ENCODE results near the gene KIRREL2. TPM values are rescaled to one million over a fixed set of nuclear protein-coding genes. Genes with fewer than 3 reads are reported as not detected.
A peak's percentile ranks its signal among the peaks of the same experiment; 100 is the strongest.

KIRREL2 gene
- total and polyA plus RNA-seq, 12 donors, result 0.12 to 0.35 TPM; not detected in 10

DNA sequence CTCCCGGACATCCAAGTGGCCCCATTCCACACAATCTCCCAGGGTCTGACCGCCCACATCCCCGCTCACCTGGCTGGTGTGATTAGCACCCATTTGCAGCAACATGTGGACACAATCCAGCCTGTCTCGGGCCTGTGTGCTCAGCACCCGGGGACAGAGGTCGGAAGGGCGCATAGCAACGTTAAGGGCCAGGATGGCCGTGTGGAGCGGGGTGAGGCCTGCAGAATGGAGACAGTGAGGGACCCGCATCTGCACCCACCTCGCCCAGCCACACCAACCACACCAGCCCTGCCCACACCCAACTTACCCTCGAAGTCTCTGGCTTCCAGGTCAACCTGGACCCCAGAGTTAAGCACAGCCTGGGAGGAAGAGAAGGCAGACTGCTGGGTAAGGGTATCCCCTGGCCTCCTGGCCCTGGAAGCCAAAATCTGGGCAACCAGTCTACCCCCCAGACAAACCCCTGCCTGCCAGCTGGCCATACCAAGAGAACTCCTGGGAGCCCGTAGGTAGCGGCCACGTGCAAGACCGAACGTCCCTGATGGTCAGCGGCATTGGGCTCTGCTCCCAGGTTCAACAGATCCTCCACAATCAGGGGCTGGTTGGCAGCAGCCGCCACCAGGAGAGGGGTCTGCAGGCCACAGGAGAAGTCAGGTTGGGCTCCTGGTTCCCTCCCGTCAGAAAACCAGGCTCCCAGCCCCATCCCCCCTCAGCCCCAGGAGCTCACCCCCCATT, 39.4 kb downstream of the KIRREL2 start:
- peaks cover 0 to 23% (median 12%) of the 10 kb centered on the region in 9 donors for H3K4me1 ChIP-seq
- no peak overlapping the region for H3K4me3 ChIP-seq
- no peaks in the 10 kb centered on the region for H3K9me3 ChIP-seq
- DNase-seq (no peak), ATAC-seq (no peak)
- WGBS, 2 donors, result 91 to 93% methylated on average over 21 of the region's 21 CpGs
- peaks cover 0 to 73% (median 7%) of the 10 kb centered on the region in 9 donors for H3K36me3 ChIP-seq
- intact Hi-C loops (cut with DNase I), result loop anchor here in 2 of 10 donors (5.0 kb wide), 1 partner anchor 36 kb away; no protein-coding TSS in a partner anchor
- H3K27me3 ChIP-seq, result no peaks in the 10 kb centered on the region
- TF ChIP-seq, protein P1, sequence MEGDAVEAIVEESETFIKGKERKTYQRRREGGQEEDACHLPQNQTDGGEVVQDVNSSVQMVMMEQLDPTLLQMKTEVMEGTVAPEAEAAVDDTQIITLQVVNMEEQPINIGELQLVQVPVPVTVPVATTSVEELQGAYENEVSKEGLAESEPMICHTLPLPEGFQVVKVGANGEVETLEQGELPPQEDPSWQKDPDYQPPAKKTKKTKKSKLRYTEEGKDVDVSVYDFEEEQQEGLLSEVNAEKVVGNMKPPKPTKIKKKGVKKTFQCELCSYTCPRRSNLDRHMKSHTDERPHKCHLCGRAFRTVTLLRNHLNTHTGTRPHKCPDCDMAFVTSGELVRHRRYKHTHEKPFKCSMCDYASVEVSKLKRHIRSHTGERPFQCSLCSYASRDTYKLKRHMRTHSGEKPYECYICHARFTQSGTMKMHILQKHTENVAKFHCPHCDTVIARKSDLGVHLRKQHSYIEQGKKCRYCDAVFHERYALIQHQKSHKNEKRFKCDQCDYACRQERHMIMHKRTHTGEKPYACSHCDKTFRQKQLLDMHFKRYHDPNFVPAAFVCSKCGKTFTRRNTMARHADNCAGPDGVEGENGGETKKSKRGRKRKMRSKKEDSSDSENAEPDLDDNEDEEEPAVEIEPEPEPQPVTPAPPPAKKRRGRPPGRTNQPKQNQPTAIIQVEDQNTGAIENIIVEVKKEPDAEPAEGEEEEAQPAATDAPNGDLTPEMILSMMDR (IDR thresholded peaks at IDR 0.05), result no peak
- H3K27ac ChIP-seq, result no peak overlapping the region

DNA sequence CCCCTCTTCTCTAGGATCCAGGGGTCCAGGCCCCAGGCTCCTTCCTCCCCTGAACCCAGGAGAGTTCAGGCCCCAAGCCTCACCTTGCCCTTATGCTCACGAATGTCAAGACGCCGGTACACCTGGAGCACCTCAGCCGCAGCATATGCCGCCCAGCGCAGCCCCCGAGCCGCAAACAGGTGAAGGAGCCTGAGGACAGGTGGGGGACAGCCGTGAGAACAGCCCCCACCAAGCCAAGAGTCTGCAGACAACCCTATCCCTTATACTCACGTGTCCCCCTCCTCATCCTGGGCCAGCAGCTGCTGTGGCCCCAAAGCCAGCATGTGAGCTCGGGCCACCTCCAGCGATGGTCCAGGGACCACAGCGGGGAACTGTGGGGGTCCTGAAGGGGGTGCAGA, 39.9 kb downstream of the KIRREL2 start:
- Histone ChIP-seq H3K4me3 (no peak overlapping the region), H3K9me3 (no peaks in the 10 kb centered on the region), H3K27me3 (no peaks in the 10 kb centered on the region), H3K4me1 (peaks cover 0 to 28% (median 12%) of the 10 kb centered on the region in 9 donors), H3K36me3 (peaks cover 0 to 67% (median 7%) of the 10 kb centered on the region in 9 donors), H3K27ac (no peak overlapping the region)
- ATAC-seq (no peak), DNase-seq (no peak)
- TF ChIP-seq, protein P1 (IDR thresholded peaks at IDR 0.05), result no peak
- intact Hi-C loops (cut with DNase I), result loop anchor here in 2 of 10 donors (5.0 kb wide), 1 partner anchor 36 kb away; no protein-coding TSS in a partner anchor
- 97 to 98% methylated on average over 13 of the region's 13 CpGs for WGBS, 2 donors

DNA sequence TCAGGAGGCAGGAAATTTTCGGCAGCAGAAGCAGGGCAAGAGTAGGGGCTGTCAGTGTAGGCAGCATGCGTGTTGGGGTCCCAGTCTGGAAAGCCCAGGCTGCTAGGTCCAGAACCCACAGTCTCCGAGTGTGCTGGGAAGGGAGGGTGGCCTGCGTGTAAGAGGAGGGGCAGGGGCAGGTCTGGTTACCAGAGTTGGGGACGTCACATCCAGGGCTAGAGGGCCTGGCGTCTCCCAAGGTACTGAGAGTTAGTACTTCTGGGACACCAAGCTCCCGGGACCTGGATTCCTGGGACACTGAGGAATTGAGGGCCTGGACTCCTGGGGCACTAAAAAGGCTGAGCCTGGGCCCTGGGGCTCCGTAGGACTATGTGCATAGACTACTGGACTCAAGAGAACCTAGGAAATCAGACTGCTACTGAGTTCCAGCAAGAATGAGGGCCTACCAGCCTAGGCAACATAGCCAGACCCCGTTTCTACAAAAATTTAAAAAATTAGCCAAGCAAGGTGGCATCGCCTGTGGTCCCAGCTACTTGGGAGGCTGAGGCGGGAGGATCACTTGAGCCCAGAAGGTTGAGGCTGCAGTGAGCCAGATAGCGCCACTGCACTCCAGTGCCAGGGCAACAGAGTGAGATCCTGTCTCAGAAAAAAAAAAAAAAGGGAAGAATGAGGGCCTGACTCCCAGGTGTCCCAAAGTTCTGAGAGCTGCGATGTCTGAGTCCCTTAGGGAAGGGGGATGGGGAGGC, 41.2 kb downstream of the KIRREL2 start:
- Histone ChIP-seq H3K27ac (peak overlapping the region in 9 of 10 donors; percentile 52 to 96 (median 85)), H3K4me3 (peak overlapping the region in 8 of 10 donors; percentile 64 to 88 (median 78)), H3K9me3 (no peaks in the 10 kb centered on the region), H3K27me3 (no peaks in the 10 kb centered on the region), H3K36me3 (peaks cover 0 to 55% (median 5%) of the 10 kb centered on the region in 9 donors), H3K4me1 (peaks cover 0 to 36% (median 12%) of the 10 kb centered on the region in 9 donors)
- intact Hi-C loops (cut with DNase I), result loop anchor here in 3 of 10 donors (2.0 to 5.0 kb wide), 2 partner anchors 33 to 34 kb away; no protein-coding TSS in a partner anchor
- DNase-seq (no peak), ATAC-seq (no peak)
- TF ChIP-seq, protein P1 (IDR thresholded peaks at IDR 0.05), result no peak
- WGBS, 2 donors, result 92 to 94% methylated on average over 13 of the region's 13 CpGs

DNA sequence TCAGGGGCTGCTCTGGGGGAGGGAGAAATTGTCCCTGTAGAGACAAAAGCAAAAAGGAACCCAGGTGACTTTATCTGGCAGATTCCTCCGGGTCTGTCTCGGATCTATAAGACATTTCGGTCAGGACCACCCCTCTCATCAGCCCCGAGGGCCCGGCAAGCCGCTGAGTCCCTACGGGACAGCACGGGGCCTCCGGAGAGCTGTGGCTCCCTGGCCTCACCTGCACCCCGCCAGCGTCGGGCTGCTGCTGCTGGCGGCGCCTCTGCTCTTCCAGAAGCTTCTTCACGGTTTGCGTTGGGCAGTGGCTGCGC, 41.7 kb downstream of the KIRREL2 start:
- intact Hi-C loops (cut with DNase I), result loop anchor here in 3 of 10 donors (2.0 to 5.0 kb wide), 2 partner anchors 32 to 34 kb away; no protein-coding TSS in a partner anchor
- H3K9me3 ChIP-seq, result no peaks in the 10 kb centered on the region
- ATAC-seq (peak in 1 of 8 donors; percentile 9), DNase-seq (no peak)
- peaks cover 0 to 49% (median 3%) of the 10 kb centered on the region in 9 donors for H3K36me3 ChIP-seq
- H3K27ac ChIP-seq, result peak overlapping the region; percentile 5 to 96 (median 83)
- peak overlapping the region; percentile 45 to 88 (median 78) for H3K4me3 ChIP-seq
- TF ChIP-seq, protein P1 (IDR thresholded peaks at IDR 0.05), result no peak
- H3K27me3 ChIP-seq, result no peaks in the 10 kb centered on the region
- 20 to 22% methylated on average over 17 of the region's 17 CpGs for WGBS, 2 donors
- peaks cover 0 to 41% (median 12%) of the 10 kb centered on the region in 9 donors for H3K4me1 ChIP-seq
